Measurements from ENCODE around the gene STPG3.

The STPG3 gene

DNA sequence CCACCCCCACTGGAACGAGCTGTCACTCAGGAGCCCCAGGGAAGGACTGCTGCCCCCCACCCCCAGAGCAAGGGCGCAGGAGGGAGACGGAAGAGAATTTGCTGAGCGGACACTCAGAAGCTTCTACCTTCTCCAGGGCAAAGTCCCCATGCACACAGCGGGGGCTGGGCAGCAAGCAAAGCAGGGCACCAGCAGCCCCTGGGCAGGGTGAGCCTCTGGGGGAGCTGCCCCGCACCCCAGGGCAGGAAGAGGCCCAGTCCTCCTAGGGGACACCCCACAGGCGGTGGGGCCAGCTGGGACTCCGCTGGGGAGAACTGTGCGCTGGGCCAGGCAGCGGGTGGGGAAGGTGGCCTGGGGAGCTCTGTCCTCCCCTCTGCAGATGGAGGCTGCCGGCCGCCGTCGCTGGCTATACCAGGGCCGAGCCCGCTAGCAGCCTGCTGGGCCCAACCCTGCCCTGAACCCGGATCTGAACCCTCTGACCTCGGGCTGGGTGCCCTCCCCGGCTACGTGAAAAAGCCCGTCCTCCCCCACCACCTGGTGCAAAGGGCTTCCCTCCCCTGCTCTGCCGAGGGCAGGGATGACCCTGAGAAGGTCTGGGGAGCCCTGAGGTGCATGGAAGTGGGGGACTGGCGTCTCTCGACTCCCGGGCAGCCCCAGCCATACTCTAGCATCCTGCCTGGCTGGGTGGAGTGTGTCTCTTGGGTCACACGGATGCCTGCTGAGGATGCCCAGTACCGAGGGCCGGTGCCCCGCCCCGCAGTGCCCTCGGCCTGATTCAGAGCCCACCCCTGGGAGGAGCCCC is 21.0 kb upstream of the STPG3 start:
- DNase-seq (ENCODE audit: low spot score): no peak
- in situ Hi-C loops (cut with MboI; ENCODE audit: low sequenced_read_pairs, unreplicated experiment): loop anchor here (5.0 kb wide), 1 partner anchor 113 kb away; no protein-coding TSS in a partner anchor
- TF ChIP-seq CTCF (IDR thresholded peaks at IDR 0.05; ENCODE audit: borderline replicate concordance, control extremely low read depth, extremely low read depth, insufficient read depth, missing control alignments): no peak

DNA sequence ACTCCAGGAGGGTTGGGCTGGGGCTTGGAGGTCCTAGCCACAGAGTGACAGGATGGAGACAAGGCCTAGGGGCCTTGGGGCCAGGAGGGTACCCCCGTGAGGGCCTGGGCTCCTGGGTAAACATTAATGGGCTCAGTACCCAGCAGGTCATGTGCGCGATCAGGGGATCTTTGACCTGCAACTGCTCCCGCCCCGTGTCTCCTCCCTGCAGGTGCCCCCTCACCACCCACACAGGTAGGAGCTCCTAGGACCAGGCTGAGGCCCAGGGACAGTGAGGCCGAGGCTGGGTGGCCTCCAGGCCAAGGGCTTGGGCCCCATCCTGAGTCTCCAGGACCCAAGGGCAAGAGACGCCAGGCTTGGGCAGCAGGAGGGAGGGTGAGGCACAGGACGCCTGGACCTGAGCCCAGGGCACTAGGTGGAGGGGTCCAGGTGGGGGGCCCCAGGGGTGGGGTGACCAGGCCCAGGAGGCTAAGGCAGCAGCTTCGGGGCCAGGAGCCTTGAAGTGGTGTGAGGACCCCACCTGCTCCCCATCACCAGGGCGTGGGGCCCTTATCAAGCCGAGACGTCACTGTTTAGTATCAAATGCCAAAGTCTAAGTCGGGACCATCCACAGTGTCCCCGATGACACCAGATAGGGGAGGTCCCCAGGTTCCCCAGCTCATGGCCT is 20.2 kb upstream of the STPG3 start, which contains the start of gene SLC34A3:
Gene SLC34A3 (plus strand): TSS at position 197 of the 667 bp plus-strand sequence. CDS start 802 bp downstream, outside the sequence.
- in situ Hi-C loops (cut with MboI; ENCODE audit: low sequenced_read_pairs, unreplicated experiment): no loop called here
- DNase-seq (ENCODE audit: low spot score): no peak
- no peak for TF ChIP-seq CTCF (IDR thresholded peaks at IDR 0.05; ENCODE audit: borderline replicate concordance, control extremely low read depth, extremely low read depth, insufficient read depth, missing control alignments)

DNA sequence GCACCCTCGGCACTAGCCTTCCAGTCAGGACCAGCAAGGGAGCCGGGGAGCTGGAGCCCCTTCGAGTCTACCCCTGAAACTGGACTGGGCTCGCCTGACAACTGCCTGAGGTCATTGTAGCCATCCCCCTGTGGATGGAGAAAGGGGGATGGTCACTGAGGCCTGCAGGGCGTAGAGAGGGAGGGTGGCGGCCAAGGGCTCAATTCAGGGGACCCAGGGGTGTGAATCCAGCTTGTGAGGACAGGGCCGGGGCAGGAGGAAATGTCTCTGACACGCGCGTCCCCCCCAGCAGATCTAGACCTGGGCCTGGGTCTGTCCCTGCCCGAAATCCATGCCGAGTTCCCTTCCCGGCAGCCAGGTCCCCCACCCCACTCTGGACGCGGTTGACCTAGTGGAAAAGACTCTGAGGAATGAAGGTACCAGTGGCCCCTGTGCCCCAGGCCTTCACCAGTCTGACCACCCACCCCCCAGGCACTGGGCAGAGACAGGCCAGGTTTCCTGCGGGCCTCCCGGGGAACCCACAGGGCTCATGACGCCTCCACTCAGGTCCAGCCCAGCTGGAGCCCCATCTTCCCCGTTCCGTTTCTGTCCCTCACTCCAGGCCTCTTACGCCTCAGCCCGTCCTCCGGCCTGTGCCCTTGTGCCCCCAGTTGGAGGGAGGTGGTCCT is 19.6 kb upstream of the STPG3 start:
- no peak for DNase-seq (ENCODE audit: low spot score)
- in situ Hi-C loops (cut with MboI; ENCODE audit: low sequenced_read_pairs, unreplicated experiment): no loop called here
- no peak for TF ChIP-seq CTCF (IDR thresholded peaks at IDR 0.05; ENCODE audit: borderline replicate concordance, control extremely low read depth, extremely low read depth, insufficient read depth, missing control alignments)

DNA sequence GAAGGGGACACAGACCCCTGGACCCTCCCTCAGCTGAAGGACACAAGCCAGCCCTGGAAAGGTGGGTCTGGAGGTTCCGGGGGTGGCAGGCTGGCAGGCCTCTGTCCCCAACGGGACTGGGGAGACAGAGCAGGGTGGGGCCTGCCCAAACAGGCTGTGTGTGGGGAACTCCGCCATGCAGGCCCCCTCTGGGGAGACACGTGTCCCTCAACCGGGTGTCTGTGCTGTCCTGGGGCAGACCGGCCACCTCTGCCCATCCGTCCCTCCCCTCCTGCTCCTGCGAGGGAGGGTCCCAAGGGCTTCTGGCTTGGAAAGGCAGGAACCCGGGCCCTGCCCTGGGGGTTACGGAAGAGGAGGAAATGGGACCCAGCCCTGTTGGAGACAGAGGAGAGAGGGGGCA is 19.0 kb upstream of the STPG3 start:
- DNase-seq (ENCODE audit: low spot score): no peak
- in situ Hi-C loops (cut with MboI; ENCODE audit: low sequenced_read_pairs, unreplicated experiment): no loop called here
- TF ChIP-seq CTCF (IDR thresholded peaks at IDR 0.05; ENCODE audit: borderline replicate concordance, control extremely low read depth, extremely low read depth, insufficient read depth, missing control alignments): no peak

DNA sequence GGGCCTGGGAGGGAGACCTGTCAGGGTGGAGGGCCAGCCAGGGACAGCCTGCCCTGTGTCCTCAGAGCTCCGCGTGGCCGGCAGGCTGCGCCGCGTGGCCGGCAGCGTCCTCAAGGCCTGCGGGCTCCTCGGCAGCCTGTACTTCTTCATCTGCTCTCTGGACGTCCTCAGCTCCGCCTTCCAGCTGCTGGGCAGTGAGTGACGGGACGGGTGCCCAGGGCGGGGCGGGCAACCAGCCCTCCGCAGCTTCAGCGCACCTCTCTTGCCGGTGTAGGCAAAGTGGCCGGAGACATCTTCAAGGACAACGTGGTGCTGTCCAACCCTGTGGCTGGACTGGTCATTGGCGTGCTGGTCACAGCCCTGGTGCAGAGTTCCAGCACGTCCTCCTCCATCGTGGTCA is 18.6 kb upstream of the STPG3 start:
- DNase-seq (ENCODE audit: low spot score): no peak
- TF ChIP-seq CTCF (IDR thresholded peaks at IDR 0.05; ENCODE audit: borderline replicate concordance, control extremely low read depth, extremely low read depth, insufficient read depth, missing control alignments): no peak
- in situ Hi-C loops (cut with MboI; ENCODE audit: low sequenced_read_pairs, unreplicated experiment): no loop called here

DNA sequence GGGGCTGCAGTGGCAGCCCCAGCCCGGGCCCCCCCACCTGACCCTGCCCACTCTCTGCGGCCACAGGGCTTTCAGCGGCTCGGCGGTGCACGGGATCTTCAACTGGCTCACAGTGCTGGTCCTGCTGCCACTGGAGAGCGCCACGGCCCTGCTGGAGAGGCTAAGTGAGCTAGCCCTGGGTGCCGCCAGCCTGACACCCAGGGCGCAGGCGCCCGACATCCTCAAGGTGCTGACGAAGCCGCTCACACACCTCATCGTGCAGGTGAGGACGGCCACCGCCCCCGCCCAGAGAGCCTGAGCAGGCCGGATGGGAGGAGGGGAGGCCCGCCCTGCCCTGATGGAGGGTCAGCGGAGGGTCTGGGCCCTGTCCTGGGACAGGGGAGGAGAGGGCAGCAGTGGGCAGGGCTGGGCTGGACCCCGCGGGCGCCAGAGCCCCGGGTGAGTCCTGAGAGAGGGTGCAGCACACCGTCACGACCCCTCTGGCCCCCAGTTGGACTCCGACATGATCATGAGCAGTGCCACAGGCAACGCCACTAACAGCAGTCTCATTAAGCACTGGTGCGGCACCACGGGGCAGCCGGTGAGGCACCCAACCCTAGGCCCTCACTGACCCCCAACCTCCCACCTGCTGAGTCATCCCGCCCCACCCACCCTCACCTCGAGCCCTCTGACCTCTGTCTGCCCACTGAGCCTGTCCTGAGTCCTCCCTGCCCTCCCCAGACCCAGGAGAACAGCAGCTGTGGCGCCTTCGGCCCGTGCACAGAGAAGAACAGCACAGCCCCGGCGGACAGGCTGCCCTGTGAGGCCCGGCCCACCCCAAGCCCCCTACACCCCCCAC is 17.7 kb upstream of the STPG3 start:
- no peak for DNase-seq (ENCODE audit: low spot score)
- no peak for TF ChIP-seq CTCF (IDR thresholded peaks at IDR 0.05; ENCODE audit: borderline replicate concordance, control extremely low read depth, extremely low read depth, insufficient read depth, missing control alignments)
- in situ Hi-C loops (cut with MboI; ENCODE audit: low sequenced_read_pairs, unreplicated experiment): no loop called here
